Ishikawa (cell line): ENCODE data around the gene PHF21A.

Experiments used
- CEBPB ChIP-seq: IDR thresholded peaks from 2 replicates; pipeline ENCODE4 v1.6.1; 2012
- CREB1 ChIP-seq: IDR thresholded peaks from 2 replicates; pipeline ENCODE4 v1.6.1; 2012; ENCODE audit warnings: low read depth
- EGR1 ChIP-seq: IDR thresholded peaks from 2 replicates; pipeline ENCODE4 v1.6.1; 2012
- EP300 ChIP-seq: IDR thresholded peaks from 2 replicates; pipeline ENCODE4 v1.6.1; 2012; ENCODE audit warnings: borderline replicate concordance
- FOXM1 ChIP-seq: IDR thresholded peaks from 2 replicates; pipeline ENCODE4 v1.6.1; 2012; ENCODE audit warnings: low read depth, borderline replicate concordance
- MAX ChIP-seq: IDR thresholded peaks from 2 replicates; pipeline ENCODE4 v1.6.1; 2012
- NFIC ChIP-seq: IDR thresholded peaks from 2 replicates; pipeline ENCODE4 v1.6.1; 2012
- RAD21 ChIP-seq: IDR thresholded peaks from 2 replicates; pipeline ENCODE4 v1.6.1; 2012; ENCODE audit warnings: low read depth
- REST ChIP-seq: IDR thresholded peaks from 2 replicates; pipeline ENCODE4 v1.6.1; 2012; ENCODE audit warnings: low read depth, mild to moderate bottlenecking
- TAF1 ChIP-seq: IDR thresholded peaks from 2 replicates; pipeline ENCODE4 v1.6.1; 2012; ENCODE audit warnings: low read depth, mild to moderate bottlenecking
- TCF12 ChIP-seq: IDR thresholded peaks from 2 replicates; pipeline ENCODE4 v1.6.1; 2012; ENCODE audit warnings: low read depth
- TEAD4 ChIP-seq: IDR thresholded peaks from 2 replicates; pipeline ENCODE4 v1.6.1; 2012
- YY1 ChIP-seq: IDR thresholded peaks from 2 replicates; pipeline ENCODE4 v1.6.1; 2012; ENCODE audit warnings: low read depth
- TF ChIP-seq, protein P1 (sequence below): IDR thresholded peaks from 2 replicates; pipeline ENCODE4 v1.6.1; 2012

GRCh38 chr11:45927332-45927683 lies 193.9 kb downstream of the PHF21A start:
- TF ChIP-seq RAD21 (no peak), CREB1 (no peak), MAX (no peak), REST (no peak), EP300 (no peak), YY1 (no peak), EGR1 (no peak), TCF12 (no peak), TEAD4 (no peak), CEBPB (no peak), TAF1 (no peak), FOXM1 (no peak), NFIC (no peak)
- TF ChIP-seq, protein P1, sequence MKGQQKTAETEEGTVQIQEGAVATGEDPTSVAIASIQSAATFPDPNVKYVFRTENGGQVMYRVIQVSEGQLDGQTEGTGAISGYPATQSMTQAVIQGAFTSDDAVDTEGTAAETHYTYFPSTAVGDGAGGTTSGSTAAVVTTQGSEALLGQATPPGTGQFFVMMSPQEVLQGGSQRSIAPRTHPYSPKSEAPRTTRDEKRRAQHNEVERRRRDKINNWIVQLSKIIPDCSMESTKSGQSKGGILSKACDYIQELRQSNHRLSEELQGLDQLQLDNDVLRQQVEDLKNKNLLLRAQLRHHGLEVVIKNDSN, result no peak
